ENCODE results near the gene APCS.

Gene APCS

GRCh38 chr1:159587461-159587951 is at the start of gene APCS:
Gene APCS (plus strand): TSS chr1:159587826. CDS start chr1:159587922, 96 bp downstream.
- no peak for DNase-seq (ENCODE audit: low read depth)

- no peak for DNase-seq (ENCODE audit: low read depth)
These were observed 39.5 kb upstream of the APCS start for GRCh38 chr1:159548126-159548525.

GRCh38 chr1:159554261-159554660 is 33.4 kb upstream of the APCS start:
- DNase-seq (ENCODE audit: low read depth): no peak

- no peak for DNase-seq (ENCODE audit: low read depth)
These were observed 32.9 kb upstream of the APCS start for GRCh38 chr1:159554696-159555095.

GRCh38 chr1:159556931-159557369 is 30.7 kb upstream of the APCS start:
- DNase-seq (ENCODE audit: low read depth): no peak

GRCh38 chr1:159560599-159560998 is 27.0 kb upstream of the APCS start:
- DNase-seq (ENCODE audit: low read depth): no peak

GRCh38 chr1:159561497-159561896 is 26.1 kb upstream of the APCS start:
- no peak for DNase-seq (ENCODE audit: low read depth)

- no peak for DNase-seq (ENCODE audit: low read depth)
These were observed 24.9 kb upstream of the APCS start for GRCh38 chr1:159562680-159563079.

GRCh38 chr1:159577446-159577845 is 10.2 kb upstream of the APCS start:
- no peak for DNase-seq (ENCODE audit: low read depth)

- no peak for DNase-seq (ENCODE audit: low read depth)
These were observed 7.3 kb upstream of the APCS start for GRCh38 chr1:159580340-159580739.

GRCh38 chr1:159581422-159581821 is 6.2 kb upstream of the APCS start:
- DNase-seq (ENCODE audit: low read depth): no peak

GRCh38 chr1:159584536-159584935 is 3.1 kb upstream of the APCS start:
- DNase-seq (ENCODE audit: low read depth): no peak

GRCh38 chr1:159591981-159592380 is 4.4 kb downstream of the APCS start:
- DNase-seq (ENCODE audit: low read depth): no peak

GRCh38 chr1:159594625-159595405 is 7.2 kb downstream of the APCS start:
- DNase-seq (ENCODE audit: low read depth): no peak

GRCh38 chr1:159598196-159598595 is 10.6 kb downstream of the APCS start:
- DNase-seq (ENCODE audit: low read depth): no peak

GRCh38 chr1:159600894-159601293 is 13.3 kb downstream of the APCS start:
- no peak for DNase-seq (ENCODE audit: low read depth)

GRCh38 chr1:159602501-159602999 is 14.9 kb downstream of the APCS start:
- no peak for DNase-seq (ENCODE audit: low read depth)

- no peak for DNase-seq (ENCODE audit: low read depth)
These were observed 24.7 kb downstream of the APCS start for GRCh38 chr1:159612211-159612885.

GRCh38 chr1:159632922-159633321 is 45.3 kb downstream of the APCS start:
- no peak for DNase-seq (ENCODE audit: low read depth)

Data from stimulated activated CD8-positive, alpha-beta memory T cell treated with anti-CD3 and anti-CD28 coated beads, Interleukin-15, amount 100 ng/mL, for 1 hour (primary cell).